ENCODE results near the gene HECTD3. TPM values are rescaled to one million over a fixed set of nuclear protein-coding genes. Genes with fewer than 3 reads are reported as not detected.

HECTD3 gene
- total RNA-seq, 2 experiments from 2014 or later = 29.9 TPM

- ChIA-PET POLR2A (interaction anchor here (0.7 to 0.8 kb wide), 2 partner anchors 287 to 324 kb away, joined by 3 read pairs; partner anchors contain the start of genes MUTYH and TOE1), CTCF (interaction anchor here (6.8 kb wide), 1 partner anchor 284 kb away, joined by 61 read pairs; no protein-coding TSS in a partner anchor)
Observed at GRCh38 chr1:45016090-45016697, 5.1 kb upstream of the HECTD3 start.

DNA sequence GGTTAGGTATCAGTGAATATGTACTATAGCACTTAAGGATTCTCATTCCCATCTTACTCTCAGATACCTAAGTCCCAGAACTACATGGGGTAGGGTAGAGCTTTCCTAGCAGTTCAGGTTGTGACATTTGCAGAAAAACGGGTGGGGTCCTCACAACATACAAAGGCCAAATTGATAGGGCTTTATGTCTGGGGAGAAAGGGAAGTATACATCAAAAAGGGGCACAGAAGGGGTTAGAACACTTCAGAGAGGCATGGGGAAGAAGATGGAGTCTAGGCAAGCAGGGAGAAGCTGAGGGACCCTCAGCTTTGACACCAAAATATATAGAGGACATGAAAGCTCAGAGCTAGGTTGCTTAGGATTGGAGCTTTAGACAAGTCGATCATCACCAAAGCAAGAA lies 4.6 kb upstream of the HECTD3 start:
- POLR2A ChIA-PET = interaction anchor here (0.8 kb wide), 1 partner anchor 288 kb away, joined by 3 read pairs; no protein-coding TSS in a partner anchor
- CTCF ChIA-PET = interaction anchor here (6.8 kb wide), 1 partner anchor 284 kb away, joined by 61 read pairs; no protein-coding TSS in a partner anchor

GRCh38 chr1:45014321-45015028 lies 3.4 kb upstream of the HECTD3 start:
- CTCF ChIA-PET = interaction anchor here (0.6 to 6.1 kb wide), 19 partner anchors 16 to 479 kb away, joined by 3 to 119 read pairs (median 3); partner anchors contain the start of genes EIF2B3, HPDL and TOE1
- POLR2A ChIA-PET = interaction anchor here (0.6 to 1.1 kb wide), 2 partner anchors 326 to 1326 kb away, joined by 3 to 4 read pairs; no protein-coding TSS in a partner anchor

- CTCF ChIA-PET = interaction anchor here (0.6 to 6.1 kb wide), 18 partner anchors 17 to 870 kb away, joined by 3 to 119 read pairs (median 3); partner anchors contain the start of genes EIF2B3, HPDL and TOE1
Observed at GRCh38 chr1:45013551-45014209, 2.6 kb upstream of the HECTD3 start.

DNA sequence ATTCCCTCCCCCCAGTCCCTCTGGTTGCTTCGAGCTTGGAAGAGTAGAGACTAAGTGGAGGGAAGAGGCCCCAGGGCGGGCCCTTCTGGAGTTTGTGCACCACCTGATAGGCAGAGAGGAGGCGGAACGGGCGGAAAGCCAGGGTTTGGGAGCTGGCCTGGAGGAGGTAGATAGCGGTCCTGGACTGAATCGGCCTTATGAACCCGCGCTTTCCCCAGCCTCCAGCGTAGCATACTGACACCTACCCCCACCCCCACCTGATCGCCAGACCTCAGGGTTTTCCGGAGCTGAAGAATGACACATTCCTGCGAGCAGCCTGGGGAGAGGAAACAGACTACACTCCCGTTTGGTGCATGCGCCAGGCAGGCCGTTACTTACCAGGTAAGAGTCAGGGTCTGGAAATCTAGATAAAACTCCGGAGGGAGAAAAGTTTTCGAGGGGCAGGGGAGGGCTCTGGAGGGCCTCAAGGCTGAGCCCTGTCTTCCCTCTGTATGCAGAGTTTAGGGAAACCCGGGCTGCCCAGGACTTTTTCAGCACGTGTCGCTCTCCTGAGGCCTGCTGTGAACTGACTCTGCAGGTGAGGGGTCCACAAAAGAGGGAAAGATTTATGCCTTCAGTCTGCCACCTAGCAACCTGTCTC lies 1.6 kb upstream of the HECTD3 start:
- POLR2A ChIA-PET = interaction anchor here (0.6 to 3.9 kb wide), 16 partner anchors 26 to 509 kb away, joined by 3 to 29 read pairs (median 6); partner anchors contain the start of genes EIF2B3, HPDL, MUTYH and PLK3

More at GRCh38 chr1:45013551-45014209, 2.6 kb upstream of the HECTD3 start:
- POLR2A ChIA-PET = interaction anchor here (1.1 to 3.9 kb wide), 4 partner anchors 290 to 327 kb away, joined by 3 to 28 read pairs (median 16); partner anchors contain the start of genes HPDL, MUTYH and TOE1

GRCh38 chr1:45011837-45012638 lies 914 bp upstream of the HECTD3 start, which contains the start of gene UROD:
UROD (plus strand) TSS chr1:45012254; CDS start chr1:45012266, 12 bp downstream.
- POLR2A ChIA-PET = interaction anchor here (0.6 to 3.9 kb wide), 19 partner anchors 26 to 510 kb away, joined by 3 to 29 read pairs (median 6); partner anchors contain the start of genes EIF2B3, HPDL, MUTYH and PLK3

More for the DNA sequence above, 1.6 kb upstream of the HECTD3 start:
- CTCF ChIA-PET = interaction anchor here (0.6 to 6.1 kb wide), 7 partner anchors 27 to 327 kb away, joined by 3 to 119 read pairs (median 4); partner anchors contain the start of genes BEST4, EIF2B3, HPDL and TOE1

DNA sequence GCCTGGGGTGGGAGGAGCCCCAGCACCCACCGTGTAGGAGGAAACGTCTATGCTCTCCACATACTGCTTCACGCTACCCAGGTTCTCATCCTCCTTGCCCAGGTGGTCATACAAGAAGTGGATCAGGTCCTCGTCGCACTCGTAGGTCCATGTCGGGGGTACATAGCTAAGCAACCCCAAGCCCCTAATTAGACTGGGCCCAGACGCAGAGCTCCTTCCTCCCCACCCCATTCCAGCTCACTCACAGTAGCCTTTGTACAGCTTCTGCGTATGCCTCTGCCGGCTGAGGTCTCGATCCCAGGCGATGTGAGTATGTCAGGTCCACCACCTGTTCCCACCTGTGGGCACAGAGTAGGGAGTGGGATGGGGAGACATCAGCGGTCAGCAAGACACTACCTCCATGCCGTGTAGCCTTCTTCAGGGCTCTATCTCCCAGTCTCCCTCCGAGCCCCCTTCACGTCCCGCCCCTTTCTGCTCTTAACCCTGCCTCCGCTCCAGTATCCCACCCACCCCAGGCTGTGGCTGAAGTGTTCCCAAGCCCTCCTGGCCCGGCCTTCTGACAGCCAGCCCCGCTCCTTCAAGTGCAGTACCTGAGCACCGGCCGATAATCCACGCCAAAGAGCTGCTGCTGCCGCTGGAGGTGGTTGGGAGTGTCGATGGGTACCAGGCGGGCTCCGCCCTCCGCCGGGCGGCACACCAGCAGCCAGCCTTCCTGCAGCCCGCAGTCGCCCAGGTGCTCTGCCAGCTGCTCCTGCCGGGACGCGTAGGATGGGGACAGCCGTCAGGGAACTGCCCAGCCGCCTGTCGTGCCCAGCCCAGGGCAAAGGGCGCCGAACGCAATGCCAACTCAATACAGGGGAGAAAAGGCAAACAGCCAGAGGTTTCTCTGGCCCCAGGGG lies 919 bp downstream of the HECTD3 start:
- CTCF ChIA-PET = interaction anchor here (0.7 to 6.1 kb wide), 9 partner anchors 8 to 290 kb away, joined by 3 to 119 read pairs (median 4); partner anchors contain the start of genes BEST4, EIF2B3 and PLK3

More at GRCh38 chr1:45011837-45012638, 914 bp upstream of the HECTD3 start, which contains the start of gene UROD:
- CTCF ChIA-PET = interaction anchor here (0.6 to 6.1 kb wide), 11 partner anchors 26 to 329 kb away, joined by 3 to 119 read pairs (median 4); partner anchors contain the start of genes BEST4, EIF2B3, HPDL and MUTYH

GRCh38 chr1:45009296-45009865 lies 1.7 kb downstream of the HECTD3 start:
- ChIA-PET POLR2A (interaction anchor here (0.6 to 3.9 kb wide), 3 partner anchors 288 to 331 kb away, joined by 5 to 29 read pairs (median 19); partner anchors contain the start of genes MUTYH and TOE1), CTCF (interaction anchor here (0.5 to 6.1 kb wide), 4 partner anchors 9 to 291 kb away, joined by 3 to 119 read pairs (median 4); no protein-coding TSS in a partner anchor)

More for the DNA sequence above, 919 bp downstream of the HECTD3 start:
- POLR2A ChIA-PET = interaction anchor here (0.6 to 3.9 kb wide), 10 partner anchors 24 to 740 kb away, joined by 3 to 29 read pairs (median 11); partner anchors contain the start of genes EIF2B3, HPDL, MUTYH and TOE1

DNA sequence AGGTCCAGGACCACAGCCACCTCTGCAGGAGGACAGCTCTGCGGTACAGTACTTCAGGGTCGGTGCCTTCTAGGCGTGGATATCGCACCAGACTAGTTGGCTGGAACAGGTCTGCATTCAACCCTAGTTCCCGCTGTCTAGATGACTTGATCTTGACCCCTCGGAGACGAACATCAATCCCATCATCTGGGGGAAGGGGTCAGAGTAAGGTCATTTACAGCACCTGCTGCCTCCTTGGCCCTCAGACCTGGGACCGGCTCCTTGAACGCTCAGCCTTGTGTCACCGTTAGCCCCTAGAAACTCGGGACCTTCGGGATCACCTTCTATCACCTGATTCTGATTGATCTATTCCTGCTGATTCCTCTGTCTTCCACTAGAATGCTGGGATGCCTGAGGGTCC lies 2.6 kb downstream of the HECTD3 start:
- CTCF ChIA-PET = interaction anchor here (1.4 kb wide), 1 partner anchor 10 kb away, joined by 4 read pairs; no protein-coding TSS in a partner anchor
- POLR2A ChIA-PET = no interaction called here

GRCh38 chr1:45008076-45008475 lies 3.0 kb downstream of the HECTD3 start:
- POLR2A ChIA-PET = no interaction called here
- CTCF ChIA-PET = interaction anchor here (1.4 kb wide), 1 partner anchor 11 kb away, joined by 4 read pairs; no protein-coding TSS in a partner anchor

DNA sequence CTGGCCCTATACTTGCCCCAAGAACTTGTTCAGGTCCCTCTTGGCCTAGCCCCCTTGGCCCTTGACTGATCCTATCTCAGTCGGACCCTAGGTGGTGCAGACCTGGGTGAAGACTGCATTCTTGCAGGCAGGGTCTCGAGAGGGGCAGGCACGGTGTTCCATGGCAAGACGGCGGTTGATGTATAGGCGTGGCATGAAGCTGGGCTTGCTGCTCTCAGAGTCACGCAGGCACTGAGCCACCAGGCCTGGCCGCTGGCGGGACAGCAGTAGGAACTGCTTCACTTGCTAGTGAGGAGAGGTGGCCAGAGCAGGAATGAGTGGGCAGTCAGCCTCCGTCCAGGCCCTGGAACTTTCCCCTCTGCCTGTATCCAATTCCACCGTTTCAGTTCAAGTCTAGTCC lies 3.8 kb downstream of the HECTD3 start:
- ChIA-PET CTCF (no interaction called here), POLR2A (no interaction called here)

- ChIA-PET CTCF (no interaction called here), POLR2A (no interaction called here)
Observed at GRCh38 chr1:45005761-45006160, 5.4 kb downstream of the HECTD3 start.

DNA sequence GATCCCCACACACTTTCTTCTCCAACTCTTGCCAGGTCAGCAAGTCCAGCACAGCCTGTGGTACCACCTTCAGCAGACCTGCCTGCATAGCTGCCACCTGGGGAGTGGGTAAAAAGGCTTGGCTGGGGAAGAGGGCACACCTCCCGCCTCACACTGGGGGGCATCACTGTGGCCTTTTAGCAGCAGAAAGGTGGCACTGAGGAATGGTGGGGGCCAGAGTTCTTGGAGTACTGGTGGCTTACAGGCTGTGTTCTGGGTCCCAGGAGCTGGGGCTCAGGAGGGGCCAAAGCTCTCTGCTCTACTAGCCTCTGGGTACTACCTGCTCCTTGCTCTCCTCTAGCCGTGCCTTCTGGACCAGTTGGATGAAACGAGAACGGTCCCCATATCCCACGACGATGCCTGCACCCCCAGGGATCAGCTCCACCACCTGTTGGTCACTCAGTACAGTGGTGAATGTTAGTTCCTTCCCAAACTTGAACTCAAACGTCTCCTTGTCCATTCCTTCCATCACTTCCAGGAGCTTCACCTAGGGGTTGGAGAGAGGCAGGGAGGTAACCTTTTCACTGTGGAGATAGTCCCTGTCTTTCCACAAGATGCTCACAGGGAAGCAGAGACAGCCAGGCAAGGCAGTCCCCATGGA lies 6.7 kb downstream of the HECTD3 start:
- POLR2A ChIA-PET = no interaction called here
- CTCF ChIA-PET = interaction anchor here (1.2 kb wide), 1 partner anchor 18 kb away, joined by 3 read pairs; the partner anchor contains the start of gene EIF2B3

DNA sequence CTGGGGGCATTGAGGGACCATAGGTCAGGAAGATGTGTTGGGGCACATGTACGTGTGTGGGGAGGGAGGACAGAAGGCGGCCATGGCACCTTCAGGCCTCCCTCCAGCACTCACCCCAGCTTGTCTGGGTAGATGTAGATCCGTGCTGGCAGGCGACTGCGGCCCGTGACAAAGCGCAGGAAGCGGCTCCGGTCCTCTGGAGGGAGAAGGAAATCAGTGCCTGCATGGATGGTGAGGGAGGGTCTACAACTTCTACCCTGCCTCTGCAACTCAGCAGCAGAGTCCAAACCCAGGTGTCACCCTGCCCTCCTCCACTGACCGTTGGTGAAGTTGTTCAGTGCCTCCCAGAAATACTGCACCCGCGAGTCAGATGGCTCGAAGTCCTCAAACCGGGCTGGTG lies 7.4 kb downstream of the HECTD3 start:
- POLR2A ChIA-PET = no interaction called here
- CTCF ChIA-PET = interaction anchor here (1.2 kb wide), 1 partner anchor 18 kb away, joined by 3 read pairs; the partner anchor contains the start of gene EIF2B3
